GM19043 (cell line): ENCODE data around the gene SLC25A26.
"Not testable (repeated sequence)": the region's sequence is repeated elsewhere in the genome, so short reads cannot be mapped to it uniquely, and the experiment has no call there.

Experiments
- ATAC-seq: cut with Tn5 transposase; IDR thresholded peaks from one replicate; pipeline ENCODE4 v1.9.1; 2021; ENCODE audit warnings: low read depth; ENCODE audit not compliant: unreplicated experiment

The SLC25A26 gene

GRCh38 chr3:66404903-66405700, 184.3 kb downstream of the SLC25A26 start:
- ATAC-seq, result no peak

DNA sequence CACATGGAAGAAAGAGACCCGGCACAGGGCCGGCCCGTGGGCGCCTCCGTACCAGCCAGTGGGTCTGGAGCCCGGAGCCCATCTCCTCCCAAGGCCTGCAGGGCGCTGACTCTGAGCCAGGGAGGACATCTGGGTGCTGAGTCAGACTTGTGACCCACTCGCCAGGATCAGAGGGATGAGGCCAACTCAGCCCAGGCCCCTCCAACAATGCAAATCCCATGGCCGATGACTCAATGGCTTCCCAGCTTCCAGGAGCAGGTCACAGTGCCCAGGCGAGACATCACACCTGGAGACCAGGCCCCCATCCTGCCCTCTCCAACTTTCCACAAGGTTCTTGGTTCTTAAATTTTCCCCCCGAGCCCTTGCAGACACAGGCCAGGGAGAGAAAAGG, 184.9 kb downstream of the SLC25A26 start:
- no peak for ATAC-seq

DNA sequence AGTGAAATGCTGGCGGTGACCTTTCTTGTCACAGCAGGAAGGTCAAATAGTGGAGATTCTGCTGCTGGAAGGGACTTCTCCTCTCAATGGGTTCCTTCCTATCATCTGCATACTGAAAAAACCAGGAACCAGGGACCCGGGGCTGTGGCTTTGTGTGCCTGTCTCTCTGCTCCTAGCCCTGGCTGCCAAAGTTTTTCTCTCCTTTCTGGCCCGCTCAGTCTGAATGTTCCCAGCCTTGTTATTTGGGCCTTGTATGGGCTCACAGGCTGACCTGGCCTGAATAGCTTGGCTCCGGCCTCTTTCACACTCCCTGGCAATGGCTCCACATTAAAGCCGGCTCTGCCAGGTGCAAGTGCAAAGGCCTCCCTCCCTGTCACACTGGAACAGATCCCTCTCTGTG, 185.4 kb downstream of the SLC25A26 start:
- ATAC-seq, result no peak

GRCh38 chr3:66406831-66407610, 186.2 kb downstream of the SLC25A26 start:
- ATAC-seq, result no peak

GRCh38 chr3:66407611-66408218, 186.9 kb downstream of the SLC25A26 start:
- ATAC-seq, result peak; percentile 79

DNA sequence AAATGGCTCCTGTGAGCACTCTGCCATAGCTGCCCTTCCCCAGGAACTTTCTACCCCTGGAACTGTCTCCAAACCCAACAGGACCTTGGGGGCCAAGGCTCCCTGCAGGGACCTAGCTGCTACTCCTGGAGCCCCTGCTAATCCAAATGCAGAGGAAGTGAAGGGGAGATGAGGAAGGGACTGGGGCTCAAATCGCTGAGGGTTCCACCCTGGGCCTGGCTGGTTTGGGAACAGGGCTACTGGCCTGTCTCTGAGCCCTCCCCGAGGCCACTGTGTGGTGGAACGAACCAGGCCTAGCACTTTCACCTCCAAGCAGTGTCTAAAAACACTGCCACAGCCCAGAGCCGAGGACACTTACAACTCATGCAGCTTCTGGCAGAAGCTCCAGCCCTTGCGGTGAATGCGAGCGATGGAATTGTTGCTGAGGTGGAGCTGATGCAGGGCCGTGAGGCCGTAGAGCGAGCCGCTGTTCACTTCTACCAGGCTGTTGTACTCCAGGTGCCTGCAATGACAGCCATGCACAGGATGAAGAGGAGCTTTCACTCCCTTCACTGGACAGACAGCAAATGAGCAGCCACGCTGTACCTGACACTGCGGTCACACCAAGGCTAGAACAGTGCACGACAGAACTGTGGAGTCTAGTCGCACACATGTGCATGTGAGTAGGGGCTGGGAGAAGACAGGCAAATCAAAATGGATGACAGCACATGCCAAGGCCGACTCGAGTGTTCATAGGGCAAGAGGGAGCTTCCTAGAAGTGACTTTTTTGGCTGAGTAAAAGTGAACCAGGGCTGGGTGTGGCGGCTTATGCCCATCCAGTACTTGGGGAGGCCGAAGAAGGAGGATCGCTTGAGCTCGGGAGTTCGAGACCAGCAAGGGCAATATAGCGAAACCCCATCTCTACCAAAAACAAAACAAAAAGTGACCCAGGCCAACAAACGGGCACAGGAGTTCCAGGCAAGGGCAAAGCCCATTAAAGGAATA, 189.3 kb downstream of the SLC25A26 start:
- no peak for ATAC-seq

DNA sequence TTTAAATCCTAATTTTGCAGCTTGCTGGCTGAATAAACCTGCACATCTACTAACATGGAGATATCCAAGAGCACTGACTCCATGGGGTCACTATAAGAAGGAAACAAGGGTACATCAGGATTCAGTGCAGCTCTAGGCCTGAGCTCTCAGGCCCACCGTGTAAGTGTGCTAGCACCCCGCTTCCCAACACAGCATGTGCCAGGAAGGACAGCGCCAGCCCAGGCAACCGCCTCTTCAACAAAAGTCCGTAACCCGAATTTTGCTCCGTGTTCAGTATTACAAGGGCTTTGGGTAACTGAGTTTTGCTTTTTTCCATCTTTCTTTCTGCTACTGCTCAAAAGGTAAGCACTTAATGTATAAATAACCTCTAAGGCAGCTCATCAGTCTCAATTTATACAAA, 190.2 kb downstream of the SLC25A26 start:
- ATAC-seq, result no peak

GRCh38 chr3:66411474-66411873, 190.7 kb downstream of the SLC25A26 start:
- no peak for ATAC-seq

- no peak for ATAC-seq
These were observed 191.4 kb downstream of the SLC25A26 start for GRCh38 chr3:66411961-66412887.

DNA sequence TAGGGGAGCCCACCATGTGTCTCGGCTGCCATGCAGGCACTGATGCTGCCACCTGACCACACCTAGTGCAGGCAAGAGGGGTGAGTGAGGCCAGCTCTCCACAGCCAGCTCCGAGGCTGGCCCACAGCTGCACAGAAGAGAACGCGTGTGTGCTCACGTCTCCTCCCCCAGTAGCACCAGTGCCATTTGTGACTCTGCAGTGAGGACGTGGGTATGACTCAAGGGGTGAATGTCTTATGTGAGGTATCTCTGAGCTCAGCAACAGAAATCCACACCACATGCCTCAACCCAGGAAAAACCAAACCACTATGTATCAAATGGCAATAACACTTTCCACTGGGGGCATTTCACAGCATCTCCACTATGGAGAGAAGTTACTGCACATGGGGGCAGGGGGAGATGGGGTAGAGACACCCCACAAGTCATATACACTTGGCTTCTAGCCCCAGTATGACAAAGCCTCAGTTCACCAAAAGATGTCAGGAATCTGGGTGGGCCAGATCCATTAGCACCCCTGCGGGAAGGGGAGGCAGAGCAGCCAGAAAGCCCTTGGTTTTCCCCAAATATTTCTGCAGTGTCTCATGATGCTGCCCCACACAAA, 192.4 kb downstream of the SLC25A26 start:
- ATAC-seq, result no peak

DNA sequence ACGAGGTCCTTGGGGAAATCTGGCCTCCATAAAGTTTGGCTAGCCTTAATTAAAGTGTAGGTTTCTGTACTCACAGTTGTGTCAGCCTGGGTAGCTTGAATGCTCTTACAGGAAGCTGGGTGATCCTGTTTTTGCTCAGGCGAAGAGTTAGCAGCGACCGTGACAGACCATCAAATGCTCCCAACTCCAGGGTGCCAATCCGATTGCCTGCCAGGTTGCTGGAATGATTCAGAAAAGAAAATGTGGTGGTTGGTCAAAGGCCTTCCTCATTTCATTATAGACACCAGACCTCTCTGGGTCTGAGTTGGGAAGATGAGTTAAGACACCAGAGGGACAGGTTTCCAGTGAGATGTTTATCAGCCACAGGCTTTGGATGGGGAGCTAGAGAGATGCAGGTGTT, 194.0 kb downstream of the SLC25A26 start:
- ATAC-seq, result no peak

DNA sequence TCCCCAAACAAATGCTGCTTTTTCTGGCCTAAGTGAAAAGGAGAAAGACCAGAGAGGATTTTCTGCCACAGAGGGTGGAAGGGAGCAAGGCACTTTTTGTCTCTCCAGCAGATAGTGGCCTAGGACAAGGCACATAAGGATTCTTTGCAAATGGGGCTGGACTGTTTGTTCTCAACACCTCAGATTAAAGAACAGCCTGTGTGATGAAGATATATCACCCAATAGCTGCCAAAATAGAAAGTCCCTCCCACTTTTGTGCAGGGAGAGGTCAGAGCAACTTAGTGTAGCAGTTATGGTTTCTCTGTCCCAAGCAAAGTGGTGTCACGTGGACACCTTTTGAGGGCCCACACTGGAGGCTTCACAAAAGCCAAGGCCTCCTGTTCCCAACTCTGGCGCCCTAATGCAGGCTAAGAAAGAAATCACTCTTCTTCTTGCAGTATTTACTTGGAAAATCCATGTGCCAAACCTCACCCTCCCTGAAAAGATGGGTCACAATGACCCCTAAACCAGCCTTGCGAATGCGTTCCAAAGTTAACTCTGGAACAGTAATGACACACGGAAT, 195.1 kb downstream of the SLC25A26 start:
- no peak for ATAC-seq

GRCh38 chr3:66416556-66417304, 195.9 kb downstream of the SLC25A26 start:
- ATAC-seq, result no peak

DNA sequence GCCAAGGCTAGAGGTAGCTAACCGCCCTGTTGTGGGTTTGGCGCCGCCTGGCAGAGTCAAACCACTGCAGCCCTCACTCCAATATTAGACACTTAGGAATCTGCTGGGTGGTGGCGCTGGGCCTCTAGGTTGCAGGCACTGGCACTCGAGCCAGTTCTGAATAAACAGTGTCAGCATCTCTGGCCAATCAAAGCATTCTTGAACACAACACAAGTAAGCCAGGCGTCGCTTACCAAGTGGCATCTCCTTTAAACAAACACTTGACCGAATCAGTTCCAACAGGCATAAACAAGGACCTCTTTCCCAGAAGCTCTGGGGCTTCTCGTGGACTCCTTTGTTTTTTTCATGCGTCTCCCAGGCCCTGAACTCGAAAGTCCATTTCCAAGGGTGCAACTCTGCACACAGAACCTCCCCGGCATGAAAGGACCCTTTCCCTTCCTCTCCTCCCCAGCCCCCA, 197.7 kb downstream of the SLC25A26 start:
- ATAC-seq, result no peak

- no peak for ATAC-seq
These were observed 198.2 kb downstream of the SLC25A26 start for GRCh38 chr3:66419036-66419435.

GRCh38 chr3:66421144-66421543, 200.3 kb downstream of the SLC25A26 start:
- ATAC-seq, result not testable (repeated sequence)

GRCh38 chr3:66421893-66422292, 201.1 kb downstream of the SLC25A26 start:
- ATAC-seq, result not testable (repeated sequence)

- no peak for ATAC-seq
These were observed 203.0 kb downstream of the SLC25A26 start for GRCh38 chr3:66423791-66424190.
